WTC11 (cell line): Measurements from ENCODE around the gene GDPD4. TPM values are rescaled to one million over a fixed set of nuclear protein-coding genes. Genes with fewer than 3 reads are reported as not detected.

Experiments
- ATAC-seq: fragments of 200-7000 bp; cut with Tn5 transposase; 2 replicates; pipeline ENCODE4 v1.10.0; 2021; ENCODE audit warnings: mild to moderate bottlenecking, moderate library complexity
- CTCF ChIA-PET: fragments of 300-600 bp; sonication (Branson Sonifier 250); formaldehyde crosslinking; loops from one replicate; lab custom pipeline; 2021; ENCODE audit warnings: antibody characterized with exemption; lab: Charles Lee
- POLR2A ChIA-PET: fragments of 350-600 bp; sonication (Branson Sonifier 250); formaldehyde crosslinking; loops from one replicate; lab custom pipeline; 2021; ENCODE audit warnings: antibody characterized with exemption; lab: Charles Lee
- DNase-seq: peaks from one replicate; pipeline ENCODE4 v3.0.0; 2021; ENCODE audit warnings: low spot score
- H3K27ac Mint-ChIP-seq: 2 replicates; pipeline ENCODE4 v1.8.0; 2021; ENCODE audit warnings: mixed read lengths
- H3K27me3 Mint-ChIP-seq: 2 replicates; pipeline ENCODE4 v1.8.0; 2021; ENCODE audit warnings: low read depth, mild to moderate bottlenecking, moderate library complexity, mixed read lengths
- H3K36me3 Mint-ChIP-seq: 2 replicates; pipeline ENCODE4 v1.8.0; 2021; ENCODE audit warnings: mixed read lengths
- H3K4me1 Mint-ChIP-seq: 2 replicates; pipeline ENCODE4 v1.8.0; 2022; ENCODE audit warnings: mixed read lengths
- H3K4me3 Mint-ChIP-seq: 2 replicates; pipeline ENCODE4 v1.8.0; 2021; ENCODE audit warnings: mild to moderate bottlenecking, moderate library complexity, mixed read lengths
- H3K9me3 Mint-ChIP-seq: 2 replicates; pipeline ENCODE4 v1.8.0; 2021; ENCODE audit warnings: mixed read lengths
- E2F4 ChIP-seq: sonication (generic); formaldehyde crosslinking; IDR thresholded peaks from 2 replicates; pipeline ENCODE4 v1.8.1; 2022; ENCODE audit warnings: low read depth, mild to moderate bottlenecking, moderate library complexity, missing genetic modification reagents, borderline replicate concordance
- FOXP1 ChIP-seq: sonication (generic); formaldehyde crosslinking; IDR thresholded peaks from 2 replicates; pipeline ENCODE4 v1.8.0; 2022; ENCODE audit warnings: missing genetic modification reagents, mild to moderate bottlenecking, moderate library complexity, borderline replicate concordance
- NFYB ChIP-seq: sonication (generic); formaldehyde crosslinking; conservative IDR thresholded peaks from 2 replicates; pipeline ENCODE4 v1.8.0; 2022; ENCODE audit warnings: low read depth, missing genetic modification reagents
- PRDM15 ChIP-seq: sonication (generic); formaldehyde crosslinking; IDR thresholded peaks from 2 replicates; pipeline ENCODE4 v1.8.0; 2022; ENCODE audit warnings: missing genetic modification reagents
- RELA ChIP-seq: sonication (generic); formaldehyde crosslinking; IDR thresholded peaks from 2 replicates; pipeline ENCODE4 v1.8.1; 2022; ENCODE audit warnings: missing genetic modification reagents, mild to moderate bottlenecking, borderline replicate concordance
- SOX15 ChIP-seq: fragments of 250-450 bp; sonication (Bioruptor Pico); IDR thresholded peaks from 2 replicates; pipeline ENCODE4 v1.9.0; 2021; ENCODE audit warnings: mild to moderate bottlenecking
- ZBTB21 ChIP-seq: sonication (generic); formaldehyde crosslinking; IDR thresholded peaks from 2 replicates; pipeline ENCODE4 v1.8.1; 2023; ENCODE audit warnings: mild to moderate bottlenecking, missing genetic modification reagents, borderline replicate concordance
- ZNF121 ChIP-seq: sonication (generic); formaldehyde crosslinking; IDR thresholded peaks from 2 replicates; pipeline ENCODE4 v1.8.0; 2023; ENCODE audit warnings: missing genetic modification reagents
- ZNF219 ChIP-seq: sonication (generic); formaldehyde crosslinking; IDR thresholded peaks from 2 replicates; pipeline ENCODE4 v1.8.0; 2023; ENCODE audit warnings: missing genetic modification reagents, mild to moderate bottlenecking, borderline replicate concordance
- ZNF425 ChIP-seq: fragments of 250-450 bp; sonication (Bioruptor Pico); conservative IDR thresholded peaks from 2 replicates; pipeline ENCODE4 v1.9.0; 2021; ENCODE audit warnings: mild to moderate bottlenecking
- total RNA-seq: library from RNA; stranded (reverse); gene quantifications from 3 replicates; pipeline ENCODE4 v1.2.3, GENCODE V29; 2021
- TF ChIP-seq, protein P1 (sequence below): sonication (generic); formaldehyde crosslinking; IDR thresholded peaks from 2 replicates; pipeline ENCODE4 v1.8.1; 2023; ENCODE audit warnings: mild to moderate bottlenecking, missing genetic modification reagents

The GDPD4 gene
- total RNA-seq, 1 experiment from 2014 or later = not detected

- no peak for TF ChIP-seq FOXP1
- TF ChIP-seq RELA = no peak
- TF ChIP-seq ZBTB21 (CRISPR knock-in tag) = no peak
- TF ChIP-seq PRDM15 = no peak
- TF ChIP-seq, all 79 proteins: peak for 0
These were observed 95.8 kb downstream of the GDPD4 start (continued) for GRCh38 chr11:77205467-77206263.

DNA sequence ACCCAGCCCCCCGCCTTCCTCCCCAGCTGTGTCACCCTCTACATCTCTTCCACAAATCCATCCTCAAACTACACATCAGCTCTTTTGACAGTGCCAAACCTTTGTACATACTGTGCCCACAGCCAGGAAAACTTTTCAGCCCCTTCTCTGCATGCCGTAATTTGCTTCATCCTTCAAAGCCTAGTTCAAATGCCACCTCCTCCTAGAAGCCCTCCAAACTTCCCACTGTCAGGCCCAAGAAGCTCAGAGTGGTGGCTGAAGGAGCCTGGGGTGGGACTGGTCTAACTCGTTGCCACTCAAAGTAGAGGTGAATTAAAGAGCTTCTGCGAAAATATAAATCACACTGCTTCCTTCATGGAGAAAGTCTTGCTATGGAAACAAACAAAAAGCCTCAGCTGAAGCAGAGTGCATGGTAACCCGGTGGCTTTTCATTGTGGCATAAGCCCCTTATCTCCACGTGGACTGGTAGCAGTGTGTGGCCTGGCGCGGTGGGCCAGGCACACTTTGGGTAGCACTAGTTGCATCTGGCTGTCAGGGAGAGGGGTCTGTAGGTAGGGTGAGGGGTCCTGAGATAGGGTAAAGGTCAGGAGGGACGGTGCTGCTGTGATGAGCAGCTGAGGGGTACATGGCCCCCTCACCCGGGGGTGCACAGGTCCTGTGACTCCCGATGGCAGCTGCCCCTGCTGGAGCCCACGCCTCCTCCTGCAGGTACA, 96.6 kb downstream of the GDPD4 start:
- H3K4me3 Mint-ChIP-seq = no peak overlapping the region
- no peaks in the 10 kb centered on the region for H3K36me3 Mint-ChIP-seq
- DNase-seq = no peak
- no peaks in the 10 kb centered on the region for H3K9me3 Mint-ChIP-seq
- CTCF ChIA-PET = interaction anchor here (0.5 to 1.9 kb wide), 5 partner anchors 8 to 1527 kb away, joined by 3 to 7 read pairs (median 5); partner anchors contain the start of gene MYO7A
- TF ChIP-seq SOX15 (CRISPR knock-in tag) (no peak), ZNF219 (CRISPR knock-in tag) (no peak), ZNF121 (CRISPR knock-in tag) (no peak), E2F4 (CRISPR knock-in tag) (no peak), FOXP1 (no peak), NFYB (CRISPR knock-in tag) (no peak), ZNF425 (CRISPR knock-in tag) (no peak)
- TF ChIP-seq, protein P1, sequence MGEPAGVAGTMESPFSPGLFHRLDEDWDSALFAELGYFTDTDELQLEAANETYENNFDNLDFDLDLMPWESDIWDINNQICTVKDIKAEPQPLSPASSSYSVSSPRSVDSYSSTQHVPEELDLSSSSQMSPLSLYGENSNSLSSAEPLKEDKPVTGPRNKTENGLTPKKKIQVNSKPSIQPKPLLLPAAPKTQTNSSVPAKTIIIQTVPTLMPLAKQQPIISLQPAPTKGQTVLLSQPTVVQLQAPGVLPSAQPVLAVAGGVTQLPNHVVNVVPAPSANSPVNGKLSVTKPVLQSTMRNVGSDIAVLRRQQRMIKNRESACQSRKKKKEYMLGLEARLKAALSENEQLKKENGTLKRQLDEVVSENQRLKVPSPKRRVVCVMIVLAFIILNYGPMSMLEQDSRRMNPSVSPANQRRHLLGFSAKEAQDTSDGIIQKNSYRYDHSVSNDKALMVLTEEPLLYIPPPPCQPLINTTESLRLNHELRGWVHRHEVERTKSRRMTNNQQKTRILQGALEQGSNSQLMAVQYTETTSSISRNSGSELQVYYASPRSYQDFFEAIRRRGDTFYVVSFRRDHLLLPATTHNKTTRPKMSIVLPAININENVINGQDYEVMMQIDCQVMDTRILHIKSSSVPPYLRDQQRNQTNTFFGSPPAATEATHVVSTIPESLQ (CRISPR knock-in tag) = no peak
- TF ChIP-seq, all 79 proteins: peak for 0
- Mint-ChIP-seq H3K4me1 (peaks cover 4% of the 10 kb centered on the region; the same call in 1 of the 2 replicates), H3K27ac (no peak overlapping the region), H3K27me3 (no peaks in the 10 kb centered on the region)
- POLR2A ChIA-PET = no interaction called here
- ATAC-seq = no peak
